AG09309 (cell line): ENCODE results near the gene CNOT6.
"Not testable (repeated sequence)": the region's sequence is repeated elsewhere in the genome, so short reads cannot be mapped to it uniquely, and the experiment has no call there.

Experiments used
- DNase-seq: peaks from one replicate; pipeline ENCODE4 v3.0.0-alpha.2; 2010; ENCODE audit warnings: low read depth
- H3K4me3 ChIP-seq: 2 replicates; pipeline ENCODE4 v1.5.1; 2011; ENCODE audit warnings: mild to moderate bottlenecking, low read depth, low read length, moderate library complexity; ENCODE audit not compliant: control insufficient read depth
- CTCF ChIP-seq: IDR thresholded peaks from 2 replicates; pipeline ENCODE4 v1.5.1; 2011; ENCODE audit warnings: mild to moderate bottlenecking, low read depth, low read length, inconsistent platforms; ENCODE audit not compliant: insufficient read depth, control insufficient read depth; ENCODE audit errors: missing control alignments

The CNOT6 gene

GRCh38 chr5:180492226-180492903, 1.8 kb upstream of the CNOT6 start:
- H3K4me3 ChIP-seq, result no peak overlapping the region
- DNase-seq, result no peak
- TF ChIP-seq CTCF, result no peak

GRCh38 chr5:180494510-180495181, 467 bp downstream of the CNOT6 start:
- TF ChIP-seq CTCF, result no peak
- H3K4me3 ChIP-seq, result peak overlapping the region; percentile 86
- no peak for DNase-seq

GRCh38 chr5:180495292-180495691, 1.1 kb downstream of the CNOT6 start:
- TF ChIP-seq CTCF, result no peak
- peak overlapping the region; percentile 86 for H3K4me3 ChIP-seq
- no peak for DNase-seq

GRCh38 chr5:180495991-180496741, 2.0 kb downstream of the CNOT6 start:
- DNase-seq, result no peak
- H3K4me3 ChIP-seq, result no peak overlapping the region; the same call in 1 of the 2 replicates
- no peak for TF ChIP-seq CTCF

GRCh38 chr5:180496806-180497205, 2.6 kb downstream of the CNOT6 start:
- H3K4me3 ChIP-seq, DNase-seq: not testable (repeated sequence)

- DNase-seq, H3K4me3 ChIP-seq: not testable (repeated sequence)
These were observed 3.7 kb downstream of the CNOT6 start for GRCh38 chr5:180497865-180498264.

GRCh38 chr5:180498378-180498777, 4.2 kb downstream of the CNOT6 start:
- no peak overlapping the region for H3K4me3 ChIP-seq
- DNase-seq, result no peak
- TF ChIP-seq CTCF, result no peak
